Measurements from ENCODE around the gene DHDH.
A peak's percentile ranks its signal among the peaks of the same experiment; 100 is the strongest.

Gene DHDH

DNA sequence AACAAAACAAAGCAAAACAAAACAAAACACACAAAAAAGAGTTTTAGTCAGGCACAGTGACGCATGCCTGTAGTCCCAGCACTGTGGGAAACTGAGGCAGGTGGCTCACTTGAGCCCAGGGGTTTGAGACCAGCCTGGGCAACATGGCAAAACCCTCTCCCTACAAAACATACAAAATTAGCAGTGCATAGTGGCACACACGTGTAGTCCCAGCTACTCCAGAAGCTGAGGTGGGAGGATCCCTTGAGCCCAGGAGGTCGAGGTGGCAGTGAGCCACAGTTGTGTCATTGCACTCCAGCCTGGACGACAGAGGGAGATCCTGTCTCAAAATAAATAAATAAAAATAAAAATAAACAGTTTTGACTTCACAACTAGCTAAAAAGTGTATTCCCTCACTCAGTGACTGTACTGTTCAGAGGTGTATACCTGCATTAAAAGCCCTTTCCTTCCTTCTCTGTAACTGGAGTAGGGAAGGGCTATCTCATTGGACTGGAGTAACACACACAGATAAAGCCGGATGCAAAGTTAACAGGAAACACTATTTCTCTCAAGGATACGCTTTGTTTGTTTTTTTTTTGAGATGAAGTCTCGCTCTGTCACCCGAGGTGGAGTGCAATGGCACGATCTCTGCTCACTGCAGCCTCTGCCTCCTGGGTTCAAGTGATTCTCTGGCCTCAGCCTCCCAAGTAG is 17.5 kb downstream of the DHDH start:
- no peak for DNase-seq

DNA sequence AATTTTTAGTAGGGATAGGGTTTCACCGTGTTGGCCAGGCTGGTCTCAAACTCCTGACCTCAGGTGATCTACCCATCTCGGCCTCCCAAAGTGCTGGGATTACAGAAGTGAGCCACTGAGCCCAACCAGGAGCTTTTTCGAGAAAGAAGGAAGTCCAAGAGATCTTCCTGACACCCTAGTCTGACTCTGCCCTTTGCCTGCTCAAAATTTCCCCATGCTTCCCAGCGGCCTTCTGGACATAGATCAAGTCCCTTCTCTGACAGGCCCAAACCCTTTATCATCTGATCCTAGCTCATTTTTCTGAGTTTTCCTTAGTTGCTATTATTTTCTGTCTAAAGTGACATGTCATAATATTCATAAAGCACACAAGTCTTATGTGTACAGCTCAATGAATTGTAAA is 19.6 kb downstream of the DHDH start:
- DNase-seq, result no peak

DNA sequence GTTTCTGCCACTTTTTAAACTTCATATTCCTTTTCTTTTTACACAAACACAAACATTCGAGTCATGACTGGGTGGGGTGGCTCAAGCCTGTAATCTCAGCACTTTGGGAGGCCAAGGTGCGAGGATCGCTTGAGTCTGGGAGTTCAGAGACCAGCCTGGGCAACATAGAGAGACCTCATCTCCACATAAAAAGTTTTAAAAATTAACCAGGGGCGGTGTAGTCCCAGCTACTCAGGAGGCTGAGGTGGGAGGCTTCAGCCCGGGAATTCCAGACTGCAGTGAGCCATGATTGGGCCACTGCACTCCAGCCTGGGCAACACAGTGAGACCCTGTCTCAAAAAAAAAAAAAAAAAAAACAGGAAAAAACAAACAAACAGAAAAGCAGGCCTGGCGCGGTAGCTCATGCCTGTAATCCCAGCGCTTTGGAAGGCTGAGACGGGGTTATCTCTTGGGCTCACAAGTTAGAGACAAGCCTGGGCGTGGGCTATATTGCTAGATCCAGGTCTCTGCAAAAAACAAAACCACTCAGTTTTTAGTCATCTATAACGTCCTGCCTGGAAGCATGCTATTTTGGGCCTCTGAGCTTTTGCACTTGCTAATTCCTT is 20.6 kb downstream of the DHDH start:
- DNase-seq, result no peak

DNA sequence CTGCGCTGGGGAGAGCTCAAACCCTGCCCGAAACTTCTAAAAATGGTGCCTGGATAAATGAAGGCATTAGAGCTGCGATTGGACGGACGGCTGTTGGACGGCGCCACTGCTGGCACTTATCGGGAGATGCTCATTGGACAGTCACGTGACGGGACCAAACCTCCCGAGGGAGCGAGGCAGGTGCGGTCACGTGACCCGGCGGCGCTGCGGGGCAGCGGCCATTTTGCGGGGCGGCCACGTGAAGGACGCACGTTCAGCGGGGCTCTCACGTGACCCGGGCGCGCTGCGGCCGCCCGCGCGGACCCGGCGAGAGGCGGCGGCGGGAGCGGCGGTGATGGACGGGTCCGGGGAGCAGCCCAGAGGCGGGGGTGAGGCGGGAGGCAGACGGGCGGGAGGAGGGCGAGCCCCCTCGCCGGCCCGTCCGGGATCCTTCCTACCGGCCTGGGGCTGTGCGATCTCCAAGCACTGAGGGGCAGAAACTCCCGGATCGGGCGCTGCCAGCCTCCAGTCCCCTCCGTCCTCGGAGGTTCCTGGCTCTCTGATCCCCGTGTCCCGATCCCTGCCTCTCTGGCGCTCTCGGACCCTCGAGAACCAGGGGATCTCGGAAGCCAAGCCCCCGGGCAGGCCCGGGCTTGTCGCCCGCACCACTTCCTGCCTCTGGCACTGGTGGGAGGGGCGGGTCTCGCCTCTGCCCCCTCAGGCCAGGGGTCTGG is 21.3 kb downstream of the DHDH start, which contains the start of gene BAX:
TSS of gene BAX (plus strand) at position 281 of the 713 bp plus-strand sequence. CDS start at position 335, 54 bp downstream.
- DNase-seq, result peak; percentile 91

DNA sequence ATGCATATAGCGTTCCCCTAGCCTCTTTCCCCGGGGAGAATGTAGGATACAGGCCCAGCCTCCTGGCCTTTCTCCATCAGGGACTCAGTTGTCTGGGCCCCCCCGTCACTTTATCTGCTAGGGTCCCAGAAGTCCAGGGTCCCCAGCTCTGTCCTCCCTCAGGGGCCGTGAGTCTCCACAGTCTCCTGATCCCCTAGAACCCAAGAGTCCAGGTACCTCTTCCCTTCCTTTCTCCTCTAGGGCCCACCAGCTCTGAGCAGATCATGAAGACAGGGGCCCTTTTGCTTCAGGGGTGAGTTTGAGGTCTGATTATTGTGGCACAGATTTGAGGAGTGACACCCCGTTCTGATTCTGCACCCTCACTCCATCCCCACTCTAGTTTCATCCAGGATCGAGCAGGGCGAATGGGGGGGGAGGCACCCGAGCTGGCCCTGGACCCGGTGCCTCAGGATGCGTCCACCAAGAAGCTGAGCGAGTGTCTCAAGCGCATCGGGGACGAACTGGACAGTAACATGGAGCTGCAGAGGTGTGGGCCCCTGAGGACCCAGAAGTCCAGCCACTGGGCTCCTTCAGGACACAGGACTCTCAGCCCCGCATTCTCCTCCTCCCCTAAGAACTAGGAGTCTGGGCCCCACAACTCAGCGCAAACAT is 21.9 kb downstream of the DHDH start:
- no peak for DNase-seq

DNA sequence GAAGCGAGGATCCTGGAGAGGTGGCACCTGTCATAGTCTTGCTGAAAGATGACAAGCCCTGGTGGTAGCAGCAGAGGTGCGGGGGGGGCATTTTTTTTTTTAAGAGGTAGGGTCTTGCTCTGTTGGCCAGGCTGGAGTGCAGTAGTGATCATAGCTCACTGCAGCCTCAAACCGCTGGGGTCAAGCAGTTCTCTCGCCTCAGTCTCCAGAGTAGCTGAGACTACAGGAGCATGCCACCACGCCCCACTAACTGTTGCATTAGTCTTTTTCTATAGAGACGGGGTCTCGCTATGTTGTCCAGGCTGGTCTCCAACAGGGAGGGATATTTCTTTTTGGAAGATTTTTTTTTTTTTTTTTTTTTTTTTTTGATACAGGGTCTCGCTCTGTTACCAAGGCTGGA is 24.5 kb downstream of the DHDH start:
- DNase-seq, result no peak

DNA sequence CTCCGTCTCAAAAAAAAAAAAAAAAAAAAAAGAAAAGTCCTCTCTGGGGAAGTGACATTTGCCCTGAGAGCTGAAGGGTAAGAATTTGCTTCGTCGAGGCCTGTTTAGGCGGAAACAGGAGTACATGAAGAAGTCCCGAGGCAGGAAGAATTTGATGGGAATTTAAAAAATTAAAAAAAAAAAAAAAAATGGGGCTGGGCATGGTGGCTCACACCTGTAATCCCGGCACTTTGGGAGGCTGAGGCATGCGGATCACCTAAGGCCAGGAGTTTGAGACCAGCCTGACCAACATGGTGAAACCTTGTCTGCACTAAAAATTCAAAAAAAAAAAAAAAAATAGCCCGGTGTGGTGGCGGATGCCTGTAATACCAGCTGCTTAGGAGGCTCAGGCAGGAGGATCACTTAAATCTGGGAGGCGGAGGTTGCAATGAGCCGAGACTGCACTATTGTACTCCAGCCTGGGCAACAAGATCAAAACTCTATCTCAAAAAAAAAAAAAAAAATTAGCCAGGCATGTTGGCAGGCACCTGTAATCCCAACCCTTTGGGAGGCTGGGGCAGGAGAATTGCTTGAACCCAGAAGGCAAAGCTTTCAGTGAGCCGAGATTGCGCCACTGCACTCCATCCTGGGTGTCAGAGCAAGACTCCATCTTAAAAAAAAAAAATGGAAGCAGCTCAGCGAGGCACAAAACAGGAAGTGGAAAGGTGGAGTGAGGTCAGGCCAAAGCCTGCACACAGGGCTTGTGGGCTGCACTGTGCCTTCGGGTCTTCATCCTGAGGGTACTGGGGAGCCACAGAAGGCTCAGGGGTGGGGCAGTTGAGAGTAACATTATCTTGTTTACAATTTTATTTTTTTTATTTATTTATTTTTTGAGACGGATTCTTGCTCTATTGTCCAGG is 26.1 kb downstream of the DHDH start:
- no peak for DNase-seq

DNA sequence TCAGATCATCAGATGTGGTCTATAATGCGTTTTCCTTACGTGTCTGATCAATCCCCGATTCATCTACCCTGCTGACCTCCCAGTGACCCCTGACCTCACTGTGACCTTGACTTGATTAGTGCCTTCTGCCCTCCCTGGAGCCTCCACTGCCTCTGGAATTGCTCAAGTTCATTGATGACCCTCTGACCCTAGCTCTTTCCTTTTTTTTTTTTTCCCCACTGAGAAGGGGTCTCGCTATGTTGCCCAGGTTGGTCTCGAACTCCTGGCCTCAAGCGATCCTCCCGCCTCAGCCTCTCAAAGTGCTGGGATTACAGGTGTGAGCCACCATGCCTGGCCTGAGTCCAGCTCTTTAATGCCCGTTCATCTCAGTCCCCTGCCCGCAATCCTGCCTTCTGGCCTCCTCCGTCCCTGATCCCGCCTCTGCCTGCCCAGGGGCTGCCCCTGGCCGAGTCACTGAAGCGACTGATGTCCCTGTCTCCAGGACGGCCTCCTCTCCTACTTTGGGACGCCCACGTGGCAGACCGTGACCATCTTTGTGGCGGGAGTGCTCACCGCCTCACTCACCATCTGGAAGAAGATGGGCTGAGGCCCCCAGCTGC is 27.7 kb downstream of the DHDH start:
- DNase-seq, result no peak

DNA sequence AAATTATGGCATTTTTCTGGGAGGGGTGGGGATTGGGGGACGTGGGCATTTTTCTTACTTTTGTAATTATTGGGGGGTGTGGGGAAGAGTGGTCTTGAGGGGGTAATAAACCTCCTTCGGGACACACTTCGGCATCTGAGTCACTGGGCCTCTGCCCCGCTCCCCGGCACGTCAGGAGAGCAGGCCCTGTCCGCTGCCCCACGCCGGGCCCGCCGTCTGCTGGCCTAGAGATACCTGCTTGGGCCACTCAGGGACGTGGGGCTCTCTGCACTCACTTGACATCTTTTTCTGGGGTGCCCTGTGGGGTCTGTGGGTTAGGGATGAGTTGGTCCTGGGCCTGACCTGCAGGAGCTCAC is 28.2 kb downstream of the DHDH start:
- no peak for DNase-seq

DNA sequence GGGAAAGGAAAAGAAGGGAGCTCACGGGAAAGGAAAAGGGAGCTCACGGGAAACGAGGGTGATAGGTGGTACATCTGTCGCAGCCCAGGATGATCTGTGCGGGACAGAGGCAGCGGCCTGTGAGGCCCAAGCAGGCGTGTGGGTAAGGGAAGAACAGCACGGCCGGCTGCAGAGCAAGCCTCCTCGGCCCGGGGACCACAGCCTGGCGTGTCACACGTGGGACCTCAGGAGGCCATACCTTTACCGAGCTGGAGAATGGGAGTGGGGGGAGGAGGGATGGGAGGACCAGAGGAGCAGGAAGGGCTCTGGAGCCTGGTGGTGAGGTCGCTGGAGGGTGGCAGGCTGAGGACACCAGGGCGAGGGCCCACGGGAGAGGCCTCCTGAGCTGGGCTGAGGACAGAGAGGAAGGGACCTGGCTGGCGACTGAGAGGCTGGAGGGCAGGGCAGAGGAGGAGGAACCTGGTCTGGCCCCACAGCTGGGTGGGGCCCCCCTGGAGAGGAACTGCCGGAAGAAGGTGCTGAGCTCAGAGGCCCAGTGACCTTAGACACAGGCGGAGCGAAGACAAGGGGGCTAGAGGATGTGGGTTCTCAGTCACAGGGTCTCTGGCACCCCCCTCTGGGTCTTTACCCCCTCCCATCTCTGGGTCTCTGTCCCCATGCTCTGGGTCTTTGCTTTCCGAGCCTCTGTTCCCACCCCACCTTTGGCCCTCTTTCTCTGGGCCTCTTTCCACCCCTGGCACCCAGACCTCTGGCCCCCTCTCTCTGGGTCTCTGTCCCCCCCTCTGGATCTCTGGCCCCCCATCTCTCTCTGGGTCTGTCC is 28.7 kb downstream of the DHDH start:
- DNase-seq, result no peak

DNA sequence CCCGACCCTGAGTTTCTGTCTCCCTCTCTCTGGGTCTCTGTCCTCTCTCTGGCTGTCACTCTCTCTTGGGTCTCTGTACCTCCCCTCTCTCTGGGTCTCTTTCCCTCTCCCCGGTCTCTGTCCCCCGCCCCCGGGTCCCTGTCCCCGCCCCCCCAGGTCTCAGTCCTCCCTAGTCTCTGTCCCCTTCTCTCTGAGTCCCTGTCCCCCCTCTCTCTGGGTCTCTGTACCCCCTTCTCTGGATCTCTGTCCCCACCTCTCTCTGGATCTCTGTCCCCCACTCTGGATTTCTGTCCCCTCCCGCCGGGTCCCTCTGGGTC is 29.3 kb downstream of the DHDH start:
- no peak for DNase-seq

DNA sequence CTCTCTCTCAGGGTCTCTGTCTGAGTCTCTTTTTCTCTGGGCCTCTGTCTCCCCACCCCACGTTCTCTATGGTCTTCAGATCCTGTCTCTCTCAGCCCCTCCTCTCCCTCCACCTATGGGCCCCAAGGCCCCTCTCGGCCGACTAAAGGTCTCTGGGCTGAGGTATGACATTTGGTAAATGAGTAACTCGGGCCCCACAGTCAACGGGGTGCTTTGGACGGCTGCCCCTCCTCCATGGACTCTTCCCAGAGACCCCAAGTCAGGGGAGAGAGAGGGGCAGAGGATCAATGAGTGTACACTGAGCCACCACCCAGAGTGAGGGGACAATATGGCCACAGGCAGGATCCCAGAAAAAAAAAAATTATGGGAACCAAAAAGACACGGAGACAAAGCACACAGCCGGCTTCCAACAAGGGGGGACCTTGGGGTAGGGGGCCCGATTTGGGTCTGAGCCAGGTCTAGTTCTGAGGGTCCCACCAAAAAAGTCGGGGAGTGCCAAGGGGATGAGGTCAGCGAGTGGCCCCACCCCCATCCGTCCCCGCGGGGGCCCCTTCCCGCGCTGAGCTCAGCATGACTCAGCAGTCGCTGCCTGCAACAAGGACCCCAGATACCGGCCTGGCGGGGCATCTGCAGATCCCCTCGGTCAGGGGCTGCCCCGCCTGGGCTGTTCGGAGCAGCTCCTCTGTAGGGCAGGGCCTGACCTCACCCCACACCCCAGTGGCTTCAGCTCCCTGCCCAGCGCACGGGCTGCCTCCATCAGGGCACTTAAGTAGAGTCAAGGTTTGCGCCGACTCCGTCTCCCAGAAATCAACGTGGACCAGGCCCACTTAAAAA is 30.1 kb downstream of the DHDH start:
- no peak for DNase-seq

DNA sequence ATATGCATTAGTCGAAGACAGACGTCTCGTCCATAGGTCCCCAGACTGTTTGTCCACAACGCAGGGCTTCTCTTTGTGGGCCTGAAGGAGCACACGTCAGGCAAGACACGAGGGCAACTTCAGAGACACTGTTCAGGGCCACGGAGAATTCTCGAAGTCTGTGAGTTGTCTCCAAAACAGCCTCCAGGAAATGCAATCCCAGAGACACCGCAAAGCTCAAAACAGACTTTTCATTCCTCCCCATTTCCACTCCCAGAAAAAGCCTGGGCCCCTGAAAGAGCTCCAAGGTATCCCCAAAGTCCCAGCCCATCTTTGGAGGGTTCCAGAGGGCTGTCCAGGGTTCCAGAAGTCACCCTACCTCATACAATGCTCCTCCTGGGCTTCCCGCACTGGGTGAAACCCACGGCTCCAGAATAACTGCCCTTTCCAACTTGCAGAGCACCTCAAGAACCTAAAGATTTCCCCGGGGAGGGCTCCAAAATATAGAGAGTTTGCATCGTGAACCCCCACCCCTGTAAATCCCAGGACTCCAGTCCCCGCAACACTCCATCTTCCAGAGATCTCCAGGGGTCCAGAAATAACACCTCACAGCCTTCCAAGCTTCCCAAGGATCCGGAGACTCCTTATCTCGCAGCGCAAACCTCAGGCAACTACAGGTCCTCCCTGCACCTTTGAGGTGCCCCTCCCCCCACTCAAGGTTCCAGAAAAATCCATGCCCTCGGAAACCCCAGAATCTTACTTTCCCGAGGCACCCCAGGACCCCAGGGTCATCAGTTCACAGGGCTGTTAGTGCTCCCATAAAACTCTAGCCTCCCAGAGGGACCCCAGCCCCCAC is 30.9 kb downstream of the DHDH start:
- DNase-seq, result no peak

DNA sequence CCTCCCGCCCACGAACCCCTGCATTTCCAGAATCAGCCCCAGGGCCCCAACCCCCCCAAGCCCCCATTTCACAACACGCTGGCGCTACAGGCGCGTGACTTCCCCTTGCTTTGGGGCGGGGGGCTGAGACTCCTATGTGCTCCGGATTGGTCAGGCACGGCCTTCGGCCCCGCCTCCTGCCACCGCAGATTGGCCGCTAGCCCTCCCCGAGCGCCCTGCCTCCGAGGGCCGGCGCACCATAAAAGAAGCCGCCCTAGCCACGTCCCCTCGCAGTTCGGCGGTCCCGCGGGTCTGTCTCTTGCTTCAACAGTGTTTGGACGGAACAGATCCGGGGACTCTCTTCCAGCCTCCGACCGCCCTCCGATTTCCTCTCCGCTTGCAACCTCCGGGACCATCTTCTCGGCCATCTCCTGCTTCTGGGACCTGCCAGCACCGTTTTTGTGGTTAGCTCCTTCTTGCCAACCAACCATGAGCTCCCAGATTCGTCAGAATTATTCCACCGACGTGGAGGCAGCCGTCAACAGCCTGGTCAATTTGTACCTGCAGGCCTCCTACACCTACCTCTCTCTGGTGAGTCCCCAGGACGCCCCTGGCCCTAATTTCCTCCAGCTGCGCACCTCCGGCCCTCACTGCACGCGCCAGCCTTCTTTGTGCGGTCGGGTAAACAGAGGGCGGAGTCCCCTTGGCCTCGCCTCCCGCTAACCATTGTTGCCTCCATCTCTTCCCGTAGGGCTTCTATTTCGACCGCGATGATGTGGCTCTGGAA is 31.7 kb downstream of the DHDH start, which contains the start of gene FTL:
TSS of gene FTL (plus strand) at position 270 of the 766 bp plus-strand sequence. CDS start at position 469, 199 bp downstream.
- DNase-seq, result peak; percentile 84

DNA sequence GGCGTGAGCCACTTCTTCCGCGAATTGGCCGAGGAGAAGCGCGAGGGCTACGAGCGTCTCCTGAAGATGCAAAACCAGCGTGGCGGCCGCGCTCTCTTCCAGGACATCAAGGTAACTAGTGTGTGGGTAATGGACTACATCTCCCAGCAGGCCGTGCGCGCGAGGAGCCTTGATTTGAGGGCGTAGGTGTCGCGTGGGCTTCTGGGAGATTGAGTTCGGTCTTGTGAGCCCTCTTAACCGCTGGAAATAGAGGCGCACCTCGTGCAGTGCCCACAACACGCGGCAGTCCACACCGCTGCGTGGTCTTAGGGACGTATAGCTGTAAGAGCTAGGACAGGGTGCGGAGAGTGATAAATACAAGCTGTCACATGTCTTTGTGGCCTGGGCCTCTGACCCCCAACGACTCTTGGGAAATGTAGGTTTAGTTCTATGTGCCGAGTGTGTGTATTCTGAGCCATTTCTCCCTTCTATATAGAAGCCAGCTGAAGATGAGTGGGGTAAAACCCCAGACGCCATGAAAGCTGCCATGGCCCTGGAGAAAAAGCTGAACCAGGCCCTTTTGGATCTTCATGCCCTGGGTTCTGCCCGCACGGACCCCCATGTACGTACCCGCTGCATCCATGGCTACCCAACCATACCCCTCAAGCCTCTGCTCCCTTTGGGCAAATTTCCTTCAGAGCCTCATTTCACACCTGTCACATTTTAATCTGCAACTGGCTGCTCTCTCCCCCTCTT is 32.5 kb downstream of the DHDH start:
- DNase-seq, result peak; percentile 72

DNA sequence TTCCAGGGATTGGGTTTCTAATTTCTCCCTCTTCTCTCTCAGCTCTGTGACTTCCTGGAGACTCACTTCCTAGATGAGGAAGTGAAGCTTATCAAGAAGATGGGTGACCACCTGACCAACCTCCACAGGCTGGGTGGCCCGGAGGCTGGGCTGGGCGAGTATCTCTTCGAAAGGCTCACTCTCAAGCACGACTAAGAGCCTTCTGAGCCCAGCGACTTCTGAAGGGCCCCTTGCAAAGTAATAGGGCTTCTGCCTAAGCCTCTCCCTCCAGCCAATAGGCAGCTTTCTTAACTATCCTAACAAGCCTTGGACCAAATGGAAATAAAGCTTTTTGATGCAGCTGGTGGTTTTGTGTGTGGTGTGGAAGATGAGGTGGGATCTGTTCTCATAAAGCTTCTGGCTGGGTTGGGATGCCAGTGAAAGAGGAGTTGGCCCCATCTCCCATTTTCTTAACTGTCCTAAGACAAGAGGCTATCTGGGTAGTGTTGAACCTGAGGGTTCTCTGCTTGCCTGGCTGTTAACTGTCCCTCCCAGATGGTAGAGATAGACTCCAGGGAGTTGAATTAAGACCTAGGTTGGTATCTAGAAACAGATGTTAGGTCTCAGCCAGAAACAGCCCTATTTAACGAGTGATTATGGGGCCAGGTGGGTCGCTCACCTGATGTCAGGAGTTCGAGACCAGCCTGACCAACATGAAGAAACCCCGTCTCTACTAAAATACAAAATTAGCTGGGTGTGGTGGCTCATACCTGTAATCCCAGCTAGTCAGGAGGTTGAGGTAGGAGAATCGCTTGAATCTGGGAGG is 33.2 kb downstream of the DHDH start:
- DNase-seq, result no peak

All from NCI-H1092 (cell line).